Activated B cell treated with CpG ODN at 0.5 μM for 24 hours (primary cell): ENCODE results near the gene TFRC. TPM values are rescaled to one million over a fixed set of nuclear protein-coding genes. Genes with fewer than 3 reads are reported as not detected.
"Not testable (repeated sequence)": the region's sequence is repeated elsewhere in the genome, so short reads cannot be mapped to it uniquely, and the experiment has no call there.

Experiments used
- ATAC-seq: fragments of 200-7000 bp; cut with Tn5 transposase; one replicate; pipeline ENCODE4 v1.10.0; 2021; ENCODE audit warnings: low read depth, mild to moderate bottlenecking, moderate library complexity
- CTCF ChIA-PET: fragments of 350-600 bp; sonication (Branson Sonifier 250); formaldehyde crosslinking; loops from one replicate; lab custom pipeline; 2021; ENCODE audit warnings: antibody characterized with exemption; lab: Charles Lee
- POLR2A ChIA-PET: fragments of 350-600 bp; sonication (Branson Sonifier 250); formaldehyde crosslinking; loops from one replicate; lab custom pipeline; 2021; ENCODE audit warnings: antibody characterized with exemption; lab: Charles Lee
- DNase-seq: peaks from one replicate; pipeline ENCODE4 v3.0.0; 2022
- H3K27ac Mint-ChIP-seq: one replicate; pipeline ENCODE4 v1.8.0; 2020; ENCODE audit warnings: mixed read lengths
- H3K27me3 Mint-ChIP-seq: one replicate; pipeline ENCODE4 v1.8.0; 2021; ENCODE audit warnings: mixed read lengths
- H3K36me3 Mint-ChIP-seq: one replicate; pipeline ENCODE4 v1.8.0; 2021; ENCODE audit warnings: low read depth, mixed read lengths
- H3K4me1 Mint-ChIP-seq: one replicate; pipeline ENCODE4 v1.8.0; 2021; ENCODE audit warnings: mixed read lengths
- H3K4me3 Mint-ChIP-seq: one replicate; pipeline ENCODE4 v1.8.0; 2020; ENCODE audit warnings: mild to moderate bottlenecking, mixed read lengths
- H3K9me3 Mint-ChIP-seq: one replicate; pipeline ENCODE4 v1.8.0; 2020; ENCODE audit warnings: mixed read lengths
- intact Hi-C: fragments of 100-400 bp; cut with micrococcal nuclease; formaldehyde crosslinking; loops from one replicate; pipeline ENCODE4 v1.15.1; 2024
- total RNA-seq: library from RNA; stranded (reverse); gene quantifications from 2 replicates; pipeline ENCODE4 v1.2.3, GENCODE V29; 2022
- TF ChIP-seq, protein P1 (sequence below): fragments of 200-600 bp; IDR thresholded peaks from one replicate; pipeline ENCODE4 v1.8.0; 2022; ENCODE audit warnings: antibody characterized with exemption, mild to moderate bottlenecking

TFRC gene
- total RNA-seq, 1 donor from 2014 or later = 290 TPM

- Mint-ChIP-seq H3K4me1 (no peaks in the 10 kb centered on the region), H3K27me3 (no peaks in the 10 kb centered on the region), H3K4me3 (no peak overlapping the region), H3K36me3 (peaks cover 15% of the 10 kb centered on the region), H3K27ac (no peak overlapping the region), H3K9me3 (peaks cover 13% of the 10 kb centered on the region)
- ATAC-seq (no peak), DNase-seq (no peak)
- ChIA-PET POLR2A (no interaction called here), CTCF (no interaction called here)
- intact Hi-C loops = no loop called here
- TF ChIP-seq, protein P1, sequence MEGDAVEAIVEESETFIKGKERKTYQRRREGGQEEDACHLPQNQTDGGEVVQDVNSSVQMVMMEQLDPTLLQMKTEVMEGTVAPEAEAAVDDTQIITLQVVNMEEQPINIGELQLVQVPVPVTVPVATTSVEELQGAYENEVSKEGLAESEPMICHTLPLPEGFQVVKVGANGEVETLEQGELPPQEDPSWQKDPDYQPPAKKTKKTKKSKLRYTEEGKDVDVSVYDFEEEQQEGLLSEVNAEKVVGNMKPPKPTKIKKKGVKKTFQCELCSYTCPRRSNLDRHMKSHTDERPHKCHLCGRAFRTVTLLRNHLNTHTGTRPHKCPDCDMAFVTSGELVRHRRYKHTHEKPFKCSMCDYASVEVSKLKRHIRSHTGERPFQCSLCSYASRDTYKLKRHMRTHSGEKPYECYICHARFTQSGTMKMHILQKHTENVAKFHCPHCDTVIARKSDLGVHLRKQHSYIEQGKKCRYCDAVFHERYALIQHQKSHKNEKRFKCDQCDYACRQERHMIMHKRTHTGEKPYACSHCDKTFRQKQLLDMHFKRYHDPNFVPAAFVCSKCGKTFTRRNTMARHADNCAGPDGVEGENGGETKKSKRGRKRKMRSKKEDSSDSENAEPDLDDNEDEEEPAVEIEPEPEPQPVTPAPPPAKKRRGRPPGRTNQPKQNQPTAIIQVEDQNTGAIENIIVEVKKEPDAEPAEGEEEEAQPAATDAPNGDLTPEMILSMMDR = no peak
Observed at GRCh38 chr3:196042673-196043072, 39.2 kb downstream of the TFRC start.

- DNase-seq (no peak), ATAC-seq (no peak)
- Mint-ChIP-seq H3K4me1 (no peaks in the 10 kb centered on the region), H3K9me3 (peaks cover 19% of the 10 kb centered on the region), H3K36me3 (no peaks in the 10 kb centered on the region), H3K4me3 (no peak overlapping the region), H3K27ac (no peak overlapping the region), H3K27me3 (no peaks in the 10 kb centered on the region)
- CTCF ChIA-PET = no interaction called here
- POLR2A ChIA-PET = no interaction called here
- intact Hi-C loops = no loop called here
- TF ChIP-seq, protein P1 = no peak
Observed at GRCh38 chr3:196039359-196039758, 42.5 kb downstream of the TFRC start.

- intact Hi-C loops, H3K27ac Mint-ChIP-seq, H3K27me3 Mint-ChIP-seq, ATAC-seq, H3K4me1 Mint-ChIP-seq, POLR2A ChIA-PET, DNase-seq, H3K9me3 Mint-ChIP-seq, H3K36me3 Mint-ChIP-seq, H3K4me3 Mint-ChIP-seq: not testable (repeated sequence)
- CTCF ChIA-PET = interaction anchor here (1.0 kb wide), 1 partner anchor 171 kb away, joined by 4 read pairs; no protein-coding TSS in a partner anchor
Observed at GRCh38 chr3:196026059-196026458, 55.8 kb downstream of the TFRC start.

- intact Hi-C loops = no loop called here
- no peaks in the 10 kb centered on the region for H3K9me3 Mint-ChIP-seq
- CTCF ChIA-PET = no interaction called here
- DNase-seq (no peak), ATAC-seq (no peak)
- H3K4me1 Mint-ChIP-seq = no peaks in the 10 kb centered on the region
- no peak overlapping the region for H3K4me3 Mint-ChIP-seq
- TF ChIP-seq, protein P1 = no peak
- H3K36me3 Mint-ChIP-seq = no peaks in the 10 kb centered on the region
- POLR2A ChIA-PET = no interaction called here
- H3K27ac Mint-ChIP-seq = no peak overlapping the region
- H3K27me3 Mint-ChIP-seq = peaks cover 8% of the 10 kb centered on the region
Observed at GRCh38 chr3:196024968-196025367, 56.9 kb downstream of the TFRC start.

- H3K27ac Mint-ChIP-seq = no peak overlapping the region
- no peak for ATAC-seq
Observed at GRCh38 chr3:196023947-196024346, 57.9 kb downstream of the TFRC start.

GRCh38 chr3:196022499-196022878 lies 59.4 kb downstream of the TFRC start:
- H3K4me1 Mint-ChIP-seq, intact Hi-C loops, POLR2A ChIA-PET, H3K9me3 Mint-ChIP-seq, ATAC-seq, DNase-seq, H3K4me3 Mint-ChIP-seq, H3K27me3 Mint-ChIP-seq, H3K27ac Mint-ChIP-seq, H3K36me3 Mint-ChIP-seq: not testable (repeated sequence)
- CTCF ChIA-PET = interaction anchor here (0.7 to 1.6 kb wide), 3 partner anchors 14 to 174 kb away, joined by 3 to 4 read pairs (median 3); no protein-coding TSS in a partner anchor

More at GRCh38 chr3:196023947-196024346, 57.9 kb downstream of the TFRC start:
- no peaks in the 10 kb centered on the region for H3K4me1 Mint-ChIP-seq
- no peaks in the 10 kb centered on the region for H3K36me3 Mint-ChIP-seq
- H3K9me3 Mint-ChIP-seq = no peaks in the 10 kb centered on the region
- CTCF ChIA-PET = interaction anchor here (1.6 kb wide), 1 partner anchor 170 kb away, joined by 3 read pairs; no protein-coding TSS in a partner anchor
- TF ChIP-seq, protein P1 = no peak
- no peak overlapping the region for H3K4me3 Mint-ChIP-seq
- intact Hi-C loops = no loop called here
- POLR2A ChIA-PET = interaction anchor here (0.6 kb wide), 1 partner anchor 322 kb away, joined by 3 read pairs; no protein-coding TSS in a partner anchor
- no peak for DNase-seq
- H3K27me3 Mint-ChIP-seq = peaks cover 6% of the 10 kb centered on the region
